Fibroblast of lung (primary cell): ENCODE measurements around the gene BUB1B. TPM values are rescaled to one million over a fixed set of nuclear protein-coding genes. Genes with fewer than 3 reads are reported as not detected.

ENCODE experiments used
- DNase-seq, 2 donors: peaks; one replicate each; pipeline versions ENCODE4 v3.0.0 to v3.0.0-alpha.2; 2010; ENCODE audit warnings: low read depth in 2 of 2
- H2AFZ ChIP-seq: 2 replicates; pipeline ENCODE4 v1.5.1; 2012; ENCODE audit warnings: low read length, control low read depth, inconsistent platforms
- H3K27ac ChIP-seq: 2 replicates; pipeline ENCODE4 v1.5.1; 2011; ENCODE audit warnings: low read length, control low read depth; ENCODE audit not compliant: insufficient read depth
- H3K27me3 ChIP-seq: 2 replicates; pipeline ENCODE4 v1.5.1; 2011; ENCODE audit warnings: mild to moderate bottlenecking, low read length; ENCODE audit not compliant: control insufficient read depth, insufficient read depth
- H3K36me3 ChIP-seq: 2 replicates; pipeline ENCODE4 v1.5.1; 2011; ENCODE audit warnings: low read length; ENCODE audit not compliant: control insufficient read depth, insufficient read depth
- H3K4me1 ChIP-seq: 2 replicates; pipeline ENCODE4 v1.5.1; 2011; ENCODE audit warnings: low read length; ENCODE audit not compliant: control insufficient read depth, insufficient read depth; ENCODE audit errors: extremely low read depth
- H3K4me2 ChIP-seq: 2 replicates; pipeline ENCODE4 v1.5.1; 2011; ENCODE audit warnings: low read length, control low read depth; ENCODE audit not compliant: insufficient read depth; ENCODE audit errors: extremely low read depth
- H3K4me3 ChIP-seq, 4 experiments: fragments of 200-600 bp in 1 of 4; sonication (generic) in 1 of 4; replicated peaks in 1 of 4; 2 replicates each; pipeline ENCODE4 v1.5.1; 2011 to 2016; ENCODE audit warnings: low read length in 4 of 4, low read depth in 3 of 4, mild to moderate bottlenecking in 3 of 4, control low read depth in 2 of 4, inconsistent platforms in 1 of 4, mixed read lengths in 1 of 4; ENCODE audit not compliant: insufficient read depth in 1 of 4; ENCODE audit errors: control extremely low read depth in 1 of 4
- H3K79me2 ChIP-seq: 2 replicates; pipeline ENCODE4 v1.5.1; 2012; ENCODE audit warnings: mild to moderate bottlenecking, low read length, inconsistent platforms; ENCODE audit not compliant: control insufficient read depth, insufficient read depth
- H3K9ac ChIP-seq: 2 replicates; pipeline ENCODE4 v1.5.1; 2011; ENCODE audit warnings: mild to moderate bottlenecking, low read length, control low read depth; ENCODE audit not compliant: insufficient read depth
- H3K9me3 ChIP-seq: 2 replicates; pipeline ENCODE4 v1.5.1; 2012; ENCODE audit warnings: low read depth, low read length; ENCODE audit not compliant: control insufficient read depth, insufficient read depth
- H4K20me1 ChIP-seq: 2 replicates; pipeline ENCODE4 v1.5.1; 2011; ENCODE audit warnings: low read length; ENCODE audit not compliant: control insufficient read depth, insufficient read depth; ENCODE audit errors: extremely low read depth
- CTCF ChIP-seq, 2 donors: IDR thresholded peaks in 1 of 2; conservative IDR thresholded peaks in 1 of 2; 1 replicate in 1 of 2; 2 replicates in 1 of 2; pipeline ENCODE4 v1.5.1; 2011 to 2012; ENCODE audit warnings: low read length in 2 of 2, control low read depth in 1 of 2, inconsistent platforms in 1 of 2, low read depth in 1 of 2, mild to moderate bottlenecking in 1 of 2
- EZH2 ChIP-seq: IDR thresholded peaks from 2 replicates; pipeline ENCODE4 v1.5.1; 2012; ENCODE audit warnings: low read length, control low read depth, mild to moderate bottlenecking; ENCODE audit errors: missing control alignments
- polyA plus RNA-seq, 2 donors: library from polyadenylated mRNA; depleted of rRNA in 1 of 2; stranded (reverse) in 1 of 2; unstranded in 1 of 2; fragments of >200 nt; gene quantifications; 2 replicates each; pipeline ENCODE4 v1.2.1, GENCODE V29; 2011 to 2012; ENCODE audit warnings: missing spikeins in 1 of 2
- total RNA-seq: library from RNA; depleted of rRNA; stranded (reverse); fragments of >200 nt; gene quantifications from 2 replicates; pipeline ENCODE4 v1.2.1, GENCODE V29; 2014

The BUB1B gene
- total and polyA plus RNA-seq, 2 donors (not counting 1 experiment from before 2014, with no cell fraction given), result 5.4 to 6.9 TPM

- DNase-seq, result no peak
- no peak for TF ChIP-seq CTCF (conservative IDR thresholded peaks at IDR 0.05 in 1 of 2, IDR thresholded peaks at IDR 0.05 in 1 of 2; ENCODE audit: low read depth in 1 of 2, low read length in 2 of 2)
- TF ChIP-seq EZH2, result no peak
- no peak overlapping the region for H3K9ac ChIP-seq
- H3K9me3 ChIP-seq, result no peaks in the 10 kb centered on the region
- peaks cover 4% of the 10 kb centered on the region for H3K79me2 ChIP-seq
- no peak overlapping the region for H2AFZ ChIP-seq
- H3K4me1 ChIP-seq, result no peaks in the 10 kb centered on the region
- H4K20me1 ChIP-seq, result no peaks in the 10 kb centered on the region
- H3K4me3 ChIP-seq, result no peak overlapping the region
- peaks cover 2% of the 10 kb centered on the region for H3K36me3 ChIP-seq
- H3K4me2 ChIP-seq, result no peak overlapping the region
- H3K27me3 ChIP-seq, result no peaks in the 10 kb centered on the region
- no peak overlapping the region for H3K27ac ChIP-seq
Measured at GRCh38 chr15:40198355-40199085, 37.7 kb downstream of the BUB1B start.

- no peak overlapping the region for H3K27ac ChIP-seq
Measured at GRCh38 chr15:40204100-40204499, 43.2 kb downstream of the BUB1B start.

More at GRCh38 chr15:40204100-40204499, 43.2 kb downstream of the BUB1B start:
- Histone ChIP-seq H3K27me3 (no peaks in the 10 kb centered on the region), H3K4me2 (no peak overlapping the region), H3K9me3 (no peaks in the 10 kb centered on the region), H3K36me3 (peaks cover 4% of the 10 kb centered on the region), H3K4me1 (no peaks in the 10 kb centered on the region), H4K20me1 (no peaks in the 10 kb centered on the region), H2AFZ (no peak overlapping the region), H3K9ac (no peak overlapping the region), H3K4me3 (no peak overlapping the region), H3K79me2 (no peaks in the 10 kb centered on the region)
- TF ChIP-seq CTCF (conservative IDR thresholded peaks at IDR 0.05 in 1 of 2, IDR thresholded peaks at IDR 0.05 in 1 of 2; ENCODE audit: low read depth in 1 of 2, low read length in 2 of 2) (no peak), EZH2 (no peak)
- DNase-seq, result peak in 1 of 2 donors; percentile 19
